ENCODE results near the gene COL25A1. TPM values are rescaled to one million over a fixed set of nuclear protein-coding genes. Genes with fewer than 3 reads are reported as not detected.

COL25A1 gene
- total and polyA plus RNA-seq, 4 donors = 0.61 to 4.4 (median 2.1) TPM

DNA sequence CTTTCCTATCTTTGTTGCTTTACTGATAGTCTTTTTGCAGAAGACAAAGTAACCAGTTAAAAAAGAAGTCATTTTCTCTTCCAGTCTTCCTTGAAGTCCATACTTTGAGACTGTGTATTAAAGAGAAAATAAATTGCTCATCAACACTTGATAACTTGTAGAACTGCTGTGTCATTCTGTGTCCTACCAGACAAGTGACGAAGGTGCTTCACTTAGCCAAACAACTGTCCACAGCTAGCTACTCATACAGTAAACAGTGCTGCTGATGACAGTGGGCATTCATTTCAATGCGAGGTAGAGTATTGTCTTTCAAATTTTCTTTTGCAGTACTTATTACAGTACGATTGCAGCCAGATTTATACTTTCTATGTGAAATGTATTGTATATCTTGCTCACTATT lies 11.5 kb downstream of the COL25A1 start:
- H3K4me3 ChIP-seq (ENCODE audit: low read depth in 1 of 3, low read length in 3 of 3) = no peak overlapping the region
- H3K27me3 ChIP-seq (ENCODE audit: control insufficient read depth in 4 of 4, insufficient read depth in 4 of 4, low read length in 3 of 4) = no peaks in the 10 kb centered on the region
- no peaks in the 10 kb centered on the region for H3K36me3 ChIP-seq (ENCODE audit: control insufficient read depth in 4 of 4, insufficient read depth in 3 of 4, low read depth in 1 of 4, low read length in 3 of 4)
- H3K9me3 ChIP-seq (ENCODE audit: control insufficient read depth in 4 of 4, low read length in 3 of 4) = no peaks in the 10 kb centered on the region
- no peak for DNase-seq (ENCODE audit: low spot score)
- H3K9ac ChIP-seq (ENCODE audit: low read depth in 1 of 2, low read length in 2 of 2) = no peak overlapping the region
- TF ChIP-seq, protein P1, sequence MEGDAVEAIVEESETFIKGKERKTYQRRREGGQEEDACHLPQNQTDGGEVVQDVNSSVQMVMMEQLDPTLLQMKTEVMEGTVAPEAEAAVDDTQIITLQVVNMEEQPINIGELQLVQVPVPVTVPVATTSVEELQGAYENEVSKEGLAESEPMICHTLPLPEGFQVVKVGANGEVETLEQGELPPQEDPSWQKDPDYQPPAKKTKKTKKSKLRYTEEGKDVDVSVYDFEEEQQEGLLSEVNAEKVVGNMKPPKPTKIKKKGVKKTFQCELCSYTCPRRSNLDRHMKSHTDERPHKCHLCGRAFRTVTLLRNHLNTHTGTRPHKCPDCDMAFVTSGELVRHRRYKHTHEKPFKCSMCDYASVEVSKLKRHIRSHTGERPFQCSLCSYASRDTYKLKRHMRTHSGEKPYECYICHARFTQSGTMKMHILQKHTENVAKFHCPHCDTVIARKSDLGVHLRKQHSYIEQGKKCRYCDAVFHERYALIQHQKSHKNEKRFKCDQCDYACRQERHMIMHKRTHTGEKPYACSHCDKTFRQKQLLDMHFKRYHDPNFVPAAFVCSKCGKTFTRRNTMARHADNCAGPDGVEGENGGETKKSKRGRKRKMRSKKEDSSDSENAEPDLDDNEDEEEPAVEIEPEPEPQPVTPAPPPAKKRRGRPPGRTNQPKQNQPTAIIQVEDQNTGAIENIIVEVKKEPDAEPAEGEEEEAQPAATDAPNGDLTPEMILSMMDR (IDR thresholded peaks at IDR 0.05; ENCODE audit: low read depth, low read length, missing input control) = no peak
- TF ChIP-seq, protein P2, sequence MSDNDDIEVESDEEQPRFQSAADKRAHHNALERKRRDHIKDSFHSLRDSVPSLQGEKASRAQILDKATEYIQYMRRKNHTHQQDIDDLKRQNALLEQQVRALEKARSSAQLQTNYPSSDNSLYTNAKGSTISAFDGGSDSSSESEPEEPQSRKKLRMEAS (IDR thresholded peaks at IDR 0.05) = no peak
- TF ChIP-seq HNF4A (conservative IDR thresholded peaks at IDR 0.05) (no peak), HNF4G (IDR thresholded peaks at IDR 0.05) (no peak), RAD21 (IDR thresholded peaks at IDR 0.05) (no peak), SP1 (IDR thresholded peaks at IDR 0.05) (no peak)
- WGBS = 87% methylated on average over 3 of the region's 3 CpGs
- no peak overlapping the region for H3K27ac ChIP-seq (ENCODE audit: low read depth in 1 of 2, low read length in 2 of 2)
- H3K4me1 ChIP-seq (ENCODE audit: control insufficient read depth in 4 of 4, insufficient read depth in 4 of 4, low read length in 3 of 4) = no peaks in the 10 kb centered on the region

DNA sequence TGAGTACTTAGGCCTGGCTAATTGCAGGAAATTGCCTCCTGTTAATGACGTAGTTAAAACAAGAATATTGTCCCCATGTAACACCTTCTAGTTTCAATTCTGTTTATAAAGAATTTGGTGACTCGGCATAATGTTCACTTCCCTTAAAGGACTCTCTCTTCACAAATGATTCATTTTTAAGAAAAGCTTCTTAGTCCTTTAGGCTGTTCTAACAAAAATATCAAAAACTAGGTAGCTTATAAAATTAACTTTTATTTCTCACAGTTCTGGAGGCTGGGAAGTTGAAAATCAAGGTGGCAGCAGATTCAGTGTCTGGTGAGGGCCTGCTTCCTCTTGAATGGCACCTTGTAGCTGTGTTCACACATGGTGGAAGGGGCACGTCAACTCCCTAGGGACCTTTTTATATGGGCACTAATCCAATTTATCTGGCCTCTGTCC lies 23.8 kb downstream of the COL25A1 start:
- Histone ChIP-seq H3K27me3 (ENCODE audit: control insufficient read depth in 4 of 4, insufficient read depth in 4 of 4, low read length in 3 of 4) (no peaks in the 10 kb centered on the region), H3K4me3 (ENCODE audit: low read depth in 1 of 3, low read length in 3 of 3) (no peak overlapping the region), H3K9ac (ENCODE audit: low read depth in 1 of 2, low read length in 2 of 2) (no peak overlapping the region), H3K9me3 (ENCODE audit: control insufficient read depth in 4 of 4, low read length in 3 of 4) (no peaks in the 10 kb centered on the region), H3K4me1 (ENCODE audit: control insufficient read depth in 4 of 4, insufficient read depth in 4 of 4, low read length in 3 of 4) (no peaks in the 10 kb centered on the region), H3K36me3 (ENCODE audit: control insufficient read depth in 4 of 4, insufficient read depth in 3 of 4, low read depth in 1 of 4, low read length in 3 of 4) (no peaks in the 10 kb centered on the region), H3K27ac (ENCODE audit: low read depth in 1 of 2, low read length in 2 of 2) (no peak overlapping the region)
- WGBS = 66% methylated on average over 3 of the region's 3 CpGs
- no peak for DNase-seq (ENCODE audit: low spot score)
- TF ChIP-seq RAD21 (IDR thresholded peaks at IDR 0.05) = no peak
- TF ChIP-seq GABPA (IDR thresholded peaks at IDR 0.05 in 1 of 2, conservative IDR thresholded peaks at IDR 0.05 in 1 of 2) = no peak

DNA sequence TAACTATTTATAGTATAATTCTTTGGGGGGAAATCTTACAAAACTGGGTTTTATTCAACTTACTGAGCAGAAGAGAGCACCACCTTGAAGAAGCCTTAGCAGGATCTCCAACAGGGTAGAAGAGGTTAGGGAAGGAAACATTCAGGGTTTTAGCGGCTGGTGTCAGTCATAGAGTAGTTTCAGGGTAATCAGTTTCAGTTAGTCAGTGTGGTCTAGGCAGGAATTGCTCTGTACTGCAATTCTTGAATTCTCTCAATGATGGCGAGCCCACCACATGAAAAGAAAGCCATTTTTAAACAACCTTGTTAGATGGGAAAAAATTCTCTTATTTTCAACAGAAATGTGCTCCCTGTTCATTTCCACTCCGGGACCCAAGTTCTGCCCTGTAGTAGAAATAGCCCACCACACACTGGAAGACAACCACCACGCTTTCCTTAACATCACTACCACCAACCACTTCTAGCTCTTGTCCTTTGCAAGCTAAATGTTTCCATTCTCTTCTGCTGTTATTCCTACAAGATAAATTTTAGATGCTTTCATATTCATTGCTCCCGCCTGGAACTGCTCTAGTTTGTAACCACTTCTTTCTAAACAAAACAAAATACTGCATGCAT lies 25.9 kb downstream of the COL25A1 start:
- Histone ChIP-seq H3K9me3 (ENCODE audit: control insufficient read depth in 4 of 4, low read length in 3 of 4) (no peaks in the 10 kb centered on the region), H3K4me1 (ENCODE audit: control insufficient read depth in 4 of 4, insufficient read depth in 4 of 4, low read length in 3 of 4) (no peaks in the 10 kb centered on the region), H3K36me3 (ENCODE audit: control insufficient read depth in 4 of 4, insufficient read depth in 3 of 4, low read depth in 1 of 4, low read length in 3 of 4) (no peaks in the 10 kb centered on the region), H3K4me3 (ENCODE audit: low read depth in 1 of 3, low read length in 3 of 3) (no peak overlapping the region), H3K27ac (ENCODE audit: low read depth in 1 of 2, low read length in 2 of 2) (no peak overlapping the region), H3K27me3 (ENCODE audit: control insufficient read depth in 4 of 4, insufficient read depth in 4 of 4, low read length in 3 of 4) (no peaks in the 10 kb centered on the region), H3K9ac (ENCODE audit: low read depth in 1 of 2, low read length in 2 of 2) (no peak overlapping the region)
- WGBS = 89% methylated on average over 5 of the region's 5 CpGs
- no peak for DNase-seq (ENCODE audit: low spot score)
- TF ChIP-seq HNF4A (conservative IDR thresholded peaks at IDR 0.05) (no peak), FOXA2 (IDR thresholded peaks at IDR 0.05) (no peak), YY1 (IDR thresholded peaks at IDR 0.05) (no peak), RAD21 (IDR thresholded peaks at IDR 0.05) (no peak), JUND (IDR thresholded peaks at IDR 0.05) (no peak), HNF4G (IDR thresholded peaks at IDR 0.05) (no peak), SP1 (IDR thresholded peaks at IDR 0.05) (no peak), GABPA (IDR thresholded peaks at IDR 0.05 in 1 of 2, conservative IDR thresholded peaks at IDR 0.05 in 1 of 2) (no peak), NR2F2 (IDR thresholded peaks at IDR 0.05) (no peak), TAF1 (conservative IDR thresholded peaks at IDR 0.05) (no peak), FOXA1 (IDR thresholded peaks at IDR 0.05) (no peak)
- TF ChIP-seq, protein P3, sequence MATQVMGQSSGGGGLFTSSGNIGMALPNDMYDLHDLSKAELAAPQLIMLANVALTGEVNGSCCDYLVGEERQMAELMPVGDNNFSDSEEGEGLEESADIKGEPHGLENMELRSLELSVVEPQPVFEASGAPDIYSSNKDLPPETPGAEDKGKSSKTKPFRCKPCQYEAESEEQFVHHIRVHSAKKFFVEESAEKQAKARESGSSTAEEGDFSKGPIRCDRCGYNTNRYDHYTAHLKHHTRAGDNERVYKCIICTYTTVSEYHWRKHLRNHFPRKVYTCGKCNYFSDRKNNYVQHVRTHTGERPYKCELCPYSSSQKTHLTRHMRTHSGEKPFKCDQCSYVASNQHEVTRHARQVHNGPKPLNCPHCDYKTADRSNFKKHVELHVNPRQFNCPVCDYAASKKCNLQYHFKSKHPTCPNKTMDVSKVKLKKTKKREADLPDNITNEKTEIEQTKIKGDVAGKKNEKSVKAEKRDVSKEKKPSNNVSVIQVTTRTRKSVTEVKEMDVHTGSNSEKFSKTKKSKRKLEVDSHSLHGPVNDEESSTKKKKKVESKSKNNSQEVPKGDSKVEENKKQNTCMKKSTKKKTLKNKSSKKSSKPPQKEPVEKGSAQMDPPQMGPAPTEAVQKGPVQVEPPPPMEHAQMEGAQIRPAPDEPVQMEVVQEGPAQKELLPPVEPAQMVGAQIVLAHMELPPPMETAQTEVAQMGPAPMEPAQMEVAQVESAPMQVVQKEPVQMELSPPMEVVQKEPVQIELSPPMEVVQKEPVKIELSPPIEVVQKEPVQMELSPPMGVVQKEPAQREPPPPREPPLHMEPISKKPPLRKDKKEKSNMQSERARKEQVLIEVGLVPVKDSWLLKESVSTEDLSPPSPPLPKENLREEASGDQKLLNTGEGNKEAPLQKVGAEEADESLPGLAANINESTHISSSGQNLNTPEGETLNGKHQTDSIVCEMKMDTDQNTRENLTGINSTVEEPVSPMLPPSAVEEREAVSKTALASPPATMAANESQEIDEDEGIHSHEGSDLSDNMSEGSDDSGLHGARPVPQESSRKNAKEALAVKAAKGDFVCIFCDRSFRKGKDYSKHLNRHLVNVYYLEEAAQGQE (IDR thresholded peaks at IDR 0.05) = no peak
- TF ChIP-seq, protein P2 (IDR thresholded peaks at IDR 0.05) = no peak
- TF ChIP-seq, protein P4, sequence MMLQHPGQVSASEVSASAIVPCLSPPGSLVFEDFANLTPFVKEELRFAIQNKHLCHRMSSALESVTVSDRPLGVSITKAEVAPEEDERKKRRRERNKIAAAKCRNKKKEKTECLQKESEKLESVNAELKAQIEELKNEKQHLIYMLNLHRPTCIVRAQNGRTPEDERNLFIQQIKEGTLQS (IDR thresholded peaks at IDR 0.05) = no peak
- TF ChIP-seq, protein P1 (IDR thresholded peaks at IDR 0.05; ENCODE audit: low read depth, low read length, missing input control) = no peak
- TF ChIP-seq, protein P5, sequence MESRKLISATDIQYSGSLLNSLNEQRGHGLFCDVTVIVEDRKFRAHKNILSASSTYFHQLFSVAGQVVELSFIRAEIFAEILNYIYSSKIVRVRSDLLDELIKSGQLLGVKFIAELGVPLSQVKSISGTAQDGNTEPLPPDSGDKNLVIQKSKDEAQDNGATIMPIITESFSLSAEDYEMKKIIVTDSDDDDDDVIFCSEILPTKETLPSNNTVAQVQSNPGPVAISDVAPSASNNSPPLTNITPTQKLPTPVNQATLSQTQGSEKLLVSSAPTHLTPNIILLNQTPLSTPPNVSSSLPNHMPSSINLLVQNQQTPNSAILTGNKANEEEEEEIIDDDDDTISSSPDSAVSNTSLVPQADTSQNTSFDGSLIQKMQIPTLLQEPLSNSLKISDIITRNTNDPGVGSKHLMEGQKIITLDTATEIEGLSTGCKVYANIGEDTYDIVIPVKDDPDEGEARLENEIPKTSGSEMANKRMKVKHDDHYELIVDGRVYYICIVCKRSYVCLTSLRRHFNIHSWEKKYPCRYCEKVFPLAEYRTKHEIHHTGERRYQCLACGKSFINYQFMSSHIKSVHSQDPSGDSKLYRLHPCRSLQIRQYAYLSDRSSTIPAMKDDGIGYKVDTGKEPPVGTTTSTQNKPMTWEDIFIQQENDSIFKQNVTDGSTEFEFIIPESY (IDR thresholded peaks at IDR 0.05) = no peak
